Kidney (tissue), 22 donors: ENCODE data around the gene MUCL1. TPM values are rescaled to one million over a fixed set of nuclear protein-coding genes. Genes with fewer than 3 reads are reported as not detected.

Source experiments
- DNase-seq, 5 donors: peaks; one replicate each; pipeline ENCODE4 v3.0.0-alpha.2; 2013 to 2020
- FAIRE-seq: peaks from 2 replicates; lab custom pipeline; 2012; peaks lifted over from hg19 to GRCh38; lab: Jason Lieb, UNC
- H3K27ac ChIP-seq, 2 donors: one replicate each; pipeline ENCODE4 v1.7.0; 2013; ENCODE audit warnings: low read depth in 2 of 2, low read length in 2 of 2, inconsistent platforms in 1 of 2
- H3K27me3 ChIP-seq: one replicate; pipeline ENCODE4 v1.7.1; 2013; ENCODE audit warnings: low read length, inconsistent platforms; ENCODE audit not compliant: control insufficient read depth, insufficient read depth
- H3K36me3 ChIP-seq, 3 donors: one replicate each; pipeline versions ENCODE4 v1.7.0 to v1.7.1; 2013; ENCODE audit warnings: low read length in 3 of 3, control low read depth in 1 of 3, inconsistent platforms in 1 of 3; ENCODE audit not compliant: insufficient read depth in 3 of 3, control insufficient read depth in 2 of 3
- H3K4me1 ChIP-seq, 3 donors: one replicate each; pipeline versions ENCODE4 v1.7.0 to v1.7.1; 2013; ENCODE audit warnings: low read length in 3 of 3, inconsistent platforms in 1 of 3, low read depth in 1 of 3; ENCODE audit not compliant: control insufficient read depth in 2 of 3, insufficient read depth in 2 of 3
- H3K4me3 ChIP-seq, 3 donors: one replicate each; pipeline versions ENCODE4 v1.7.0 to v1.8.1; 2013; ENCODE audit warnings: low read length in 3 of 3, control low read depth in 1 of 3, inconsistent platforms in 1 of 3
- H3K9ac ChIP-seq, 3 donors: one replicate each; pipeline versions ENCODE4 v1.7.0 to v1.7.1; 2013; ENCODE audit warnings: low read length in 3 of 3, control low read depth in 1 of 3, inconsistent platforms in 1 of 3
- H3K9me3 ChIP-seq, 3 donors: one replicate each; pipeline versions ENCODE4 v1.7.0 to v1.7.1; 2013; ENCODE audit warnings: low read length in 3 of 3, control low read depth in 1 of 3, inconsistent platforms in 1 of 3; ENCODE audit not compliant: control insufficient read depth in 2 of 3, insufficient read depth in 1 of 3
- CTCF ChIP-seq: IDR thresholded peaks from 3 replicates; pipeline ENCODE4 v1.5.1; 2012; ENCODE audit warnings: mild to moderate bottlenecking, moderate library complexity, borderline replicate concordance; ENCODE audit not compliant: insufficient read depth; ENCODE audit errors: extremely low read depth
- intact Hi-C: fragments of 100-400 bp; cut with DNase I; formaldehyde crosslinking; loops from one replicate; pipeline ENCODE4 v1.11.1; 2022
- long read RNA-seq, 10 donors: library from polyadenylated mRNA in 1 of 10; unstranded in 1 of 10; transcript quantifications; one replicate each; pipeline ENCODE4 v2.0.0 and lab custom pipeline, GENCODE V29; 2021 to 2026
- polyA plus RNA-seq: library from polyadenylated mRNA; stranded (reverse); fragments of 350-450 nt; fragmentation: Illumina TruSeq; extraction: RNeasy Lipid Tissue Mini Kit (QIAGEN cat#74804); gene quantifications from one replicate; pipeline ENCODE4 v1.2.3, GENCODE V29; 2014; ENCODE audit warnings: low read depth, low replicate concordance; ENCODE audit not compliant: insufficient read depth
- total RNA-seq: library from RNA; stranded (reverse); fragmentation: NEBNext Ultra II Directional; extraction: Animal tissue kit (Norgen Biotek cat#: 25700); gene quantifications from one replicate; pipeline ENCODE4 v1.2.1, GENCODE V29; 2021
- donor health status: control.
- donor health status: control.
- donor health status: control.
- donor health status: control.
- donor health status: control.
- donor health status: DM: yes; HTN: yes; CAD: no.
- donor health status: Normal renal cell carcinoma (clear cell type).

The MUCL1 gene
- total RNA-seq, result not detected
- not detected for polyA plus RNA-seq
- long read RNA-seq, donor 1, result 0 reads
- long read RNA-seq, donor 2, result 0 reads
- long read RNA-seq, donor 3, result 0 reads
- long read RNA-seq, donor 4, result 0 reads
- long read RNA-seq, donor 5, result 0 reads
- long read RNA-seq, donor 6, result 0 reads
- long read RNA-seq, donor 7, result 0 reads
- long read RNA-seq, donor 8, result 0 reads
- long read RNA-seq, donor 9, partial matches to known transcripts, result 0 of 1 reads
- long read RNA-seq, donor 9, other reads (novel, unspliced or antisense), result 0 of 1 reads
- long read RNA-seq, donor 10, result 0 reads

- intact Hi-C loops, result no loop called here
- H3K27ac ChIP-seq, result no peak within 1 kb of the TSS
- no peaks in the 10 kb centered on the region for H3K9me3 ChIP-seq
- H3K9ac ChIP-seq, result no peak within 1 kb of the TSS
- no peaks in the 10 kb centered on the region for H3K4me1 ChIP-seq
- no peaks in the 10 kb centered on the region for H3K27me3 ChIP-seq
- H3K36me3 ChIP-seq, result no peaks in the 10 kb centered on the region
- DNase-seq, result peak in 4 of 5 donors; percentile 26 to 51 (median 37)
- no peak for FAIRE-seq
- H3K4me3 ChIP-seq, result no peak within 1 kb of the TSS
- TF ChIP-seq CTCF, result peak; percentile 66
Observed at GRCh38 chr12:54853933-54854538, at the start of gene MUCL1. MUCL1 (plus strand) TSS chr12:54854516; CDS start chr12:54854583, 67 bp downstream.

GRCh38 chr12:54821676-54822075 is 32.6 kb upstream of the MUCL1 start:
- no peak overlapping the region for H3K4me3 ChIP-seq
- intact Hi-C loops, result no loop called here
- TF ChIP-seq CTCF, result no peak
- FAIRE-seq (no peak), DNase-seq (no peak)
- no peaks in the 10 kb centered on the region for H3K27me3 ChIP-seq
- no peaks in the 10 kb centered on the region for H3K4me1 ChIP-seq
- peaks cover 0 to 2% (median 0%) of the 10 kb centered on the region in 3 donors for H3K9me3 ChIP-seq
- H3K36me3 ChIP-seq, result no peaks in the 10 kb centered on the region
- no peak overlapping the region for H3K9ac ChIP-seq
- no peak overlapping the region for H3K27ac ChIP-seq

- peaks cover 0 to 2% (median 0%) of the 10 kb centered on the region in 3 donors for H3K9me3 ChIP-seq
- no peaks in the 10 kb centered on the region for H3K36me3 ChIP-seq
- no peaks in the 10 kb centered on the region for H3K27me3 ChIP-seq
- intact Hi-C loops, result no loop called here
- FAIRE-seq (no peak), DNase-seq (no peak)
- H3K27ac ChIP-seq, result no peak overlapping the region
- H3K4me3 ChIP-seq, result no peak overlapping the region
- no peaks in the 10 kb centered on the region for H3K4me1 ChIP-seq
- no peak for TF ChIP-seq CTCF
- no peak overlapping the region for H3K9ac ChIP-seq
Observed at GRCh38 chr12:54824402-54824801, 29.9 kb upstream of the MUCL1 start.
